ENCODE results near the gene ULK1.

ULK1 gene

DNA sequence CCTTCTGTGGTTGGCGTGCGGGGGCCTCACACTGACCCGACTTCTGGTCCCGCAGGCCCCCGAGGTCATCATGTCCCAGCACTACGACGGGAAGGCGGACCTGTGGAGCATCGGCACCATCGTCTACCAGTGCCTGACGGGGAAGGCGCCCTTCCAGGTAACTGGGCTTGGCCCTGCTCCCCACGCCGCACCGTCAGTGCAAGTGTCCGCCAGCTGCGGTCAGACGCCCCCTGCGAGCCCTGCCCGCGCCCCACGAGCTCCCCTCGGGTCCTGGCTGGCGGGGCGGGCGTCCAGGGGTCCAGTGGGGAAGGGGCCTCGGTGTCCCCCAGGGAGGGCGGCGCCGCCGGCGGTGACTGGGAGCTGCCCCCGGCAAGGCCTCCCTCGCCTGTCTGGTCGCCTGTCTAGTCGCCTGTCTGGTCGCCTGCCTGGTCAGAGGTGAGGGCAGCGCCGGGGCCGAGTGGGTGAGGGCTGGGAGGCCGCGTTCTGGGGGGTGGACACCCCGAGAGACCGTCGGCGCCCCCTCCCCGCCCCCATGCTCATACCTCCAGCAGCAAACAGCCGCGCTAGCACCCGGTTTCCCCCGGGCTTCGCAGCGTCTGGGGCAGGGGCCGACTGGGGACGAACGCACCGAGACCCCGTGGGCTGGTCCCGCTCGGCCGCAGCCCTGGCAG, 14.8 kb downstream of the ULK1 start:
- no peak for DNase-seq

DNA sequence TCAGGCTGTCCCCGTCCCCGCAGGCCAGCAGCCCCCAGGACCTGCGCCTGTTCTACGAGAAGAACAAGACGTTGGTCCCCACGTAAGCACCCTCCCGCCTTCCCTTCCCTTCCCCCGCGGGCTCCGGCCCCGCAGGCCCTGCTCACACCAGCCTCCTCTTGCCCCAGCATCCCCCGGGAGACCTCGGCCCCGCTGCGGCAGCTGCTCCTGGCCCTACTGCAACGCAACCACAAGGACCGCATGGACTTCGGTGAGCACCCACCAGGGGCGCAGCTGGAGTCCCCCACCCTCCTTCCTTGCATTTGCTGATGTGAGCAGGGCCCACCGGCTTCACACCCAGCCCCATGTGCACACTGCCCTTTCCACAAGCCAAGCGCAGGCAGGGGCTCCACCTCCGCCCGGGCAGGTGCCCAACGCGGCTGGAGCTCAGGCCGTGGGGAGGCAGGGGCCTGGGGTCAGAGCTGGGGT, 15.4 kb downstream of the ULK1 start:
- DNase-seq: no peak

DNA sequence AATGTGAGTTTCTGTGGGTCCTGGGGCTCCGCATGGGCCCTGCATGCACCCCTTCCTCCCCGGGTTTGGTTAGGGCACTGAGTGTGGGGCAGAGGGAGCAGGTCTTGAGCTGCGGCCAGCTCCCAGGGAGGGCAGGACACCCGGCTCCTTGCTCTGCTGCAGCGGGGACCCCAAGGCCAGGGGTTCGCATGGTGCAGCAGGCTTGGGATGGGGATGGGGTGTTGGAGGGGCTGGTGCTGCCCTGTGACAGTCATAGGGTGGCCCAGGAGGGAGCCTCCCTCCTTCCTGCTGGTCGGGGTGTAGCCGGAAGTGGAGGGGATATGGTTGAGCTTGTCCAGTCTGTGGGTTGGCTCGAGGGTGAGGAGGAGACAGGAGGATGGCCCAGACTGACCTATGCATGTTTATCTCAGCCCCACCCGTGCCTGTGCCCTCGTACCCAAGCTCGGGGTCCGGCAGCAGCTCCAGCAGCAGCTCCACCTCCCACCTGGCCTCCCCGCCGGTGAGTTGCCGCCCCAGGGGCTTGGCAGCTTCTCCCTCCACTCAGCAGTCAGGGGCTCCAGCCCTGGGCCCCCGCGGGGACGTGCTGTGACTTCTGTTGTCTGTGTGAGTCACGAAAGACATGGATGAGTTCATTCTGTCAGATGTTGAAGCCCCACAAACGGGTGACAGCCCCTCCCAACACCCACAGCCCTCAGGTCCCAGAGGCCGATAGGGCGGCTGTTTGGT, 16.0 kb downstream of the ULK1 start:
- DNase-seq: no peak

DNA sequence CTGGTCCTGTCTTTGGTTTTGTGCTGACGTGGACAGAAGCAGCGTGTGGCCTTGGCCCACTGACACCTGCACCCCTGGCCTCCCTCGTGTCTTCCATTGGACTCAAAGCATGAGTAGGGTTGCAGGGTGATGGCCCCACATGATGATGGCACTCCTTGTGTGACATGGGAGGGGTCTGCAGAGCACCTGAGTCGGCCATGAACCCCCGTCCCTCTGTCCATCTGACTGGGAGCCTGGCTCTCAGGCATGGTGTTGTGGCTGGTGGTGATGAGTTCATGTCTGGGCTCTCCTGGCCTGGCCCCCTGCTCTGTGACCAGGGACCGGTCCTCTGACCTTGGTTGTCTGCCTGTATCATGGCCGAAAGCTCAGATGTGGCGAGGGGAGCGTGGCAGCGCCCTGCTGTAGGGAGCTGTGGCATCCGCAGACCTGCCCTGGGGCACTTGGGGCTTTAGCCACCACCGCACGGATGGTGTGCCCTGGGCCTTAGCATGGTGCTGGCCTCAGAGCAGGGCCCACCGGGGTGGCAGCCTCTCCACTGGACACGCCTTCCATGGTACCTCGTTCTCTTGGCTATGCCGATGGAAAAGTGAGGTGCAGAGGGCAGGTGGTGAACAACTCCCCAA, 16.7 kb downstream of the ULK1 start:
- DNase-seq: no peak

DNA sequence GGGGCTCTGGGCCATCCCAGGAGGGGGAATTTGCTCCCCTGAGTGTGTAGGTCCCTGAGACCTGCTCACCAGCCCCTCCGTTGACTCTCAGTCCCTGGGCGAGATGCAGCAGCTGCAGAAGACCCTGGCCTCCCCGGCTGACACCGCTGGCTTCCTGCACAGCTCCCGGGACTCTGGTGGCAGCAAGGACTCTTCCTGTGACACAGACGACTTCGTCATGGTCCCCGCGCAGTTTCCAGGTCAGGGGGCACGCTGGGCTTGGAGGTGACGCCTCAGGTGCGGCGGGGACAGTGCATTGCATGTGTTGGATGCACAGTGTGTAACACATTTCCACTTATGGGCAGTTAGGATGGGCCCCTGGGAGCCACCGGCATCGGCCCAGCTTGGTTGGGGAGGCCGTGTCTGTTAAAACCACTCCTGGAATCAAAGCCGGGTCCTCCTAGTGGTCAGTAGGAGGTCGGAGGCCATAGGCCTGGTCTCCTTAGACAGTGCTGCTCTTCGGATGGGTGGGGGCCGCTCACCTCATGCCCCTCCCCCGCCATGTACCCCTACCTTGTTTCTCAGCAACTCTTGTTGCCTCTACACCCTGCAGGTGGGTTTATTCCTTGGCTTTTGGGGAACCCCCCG, 17.5 kb downstream of the ULK1 start:
- DNase-seq: no peak

DNA sequence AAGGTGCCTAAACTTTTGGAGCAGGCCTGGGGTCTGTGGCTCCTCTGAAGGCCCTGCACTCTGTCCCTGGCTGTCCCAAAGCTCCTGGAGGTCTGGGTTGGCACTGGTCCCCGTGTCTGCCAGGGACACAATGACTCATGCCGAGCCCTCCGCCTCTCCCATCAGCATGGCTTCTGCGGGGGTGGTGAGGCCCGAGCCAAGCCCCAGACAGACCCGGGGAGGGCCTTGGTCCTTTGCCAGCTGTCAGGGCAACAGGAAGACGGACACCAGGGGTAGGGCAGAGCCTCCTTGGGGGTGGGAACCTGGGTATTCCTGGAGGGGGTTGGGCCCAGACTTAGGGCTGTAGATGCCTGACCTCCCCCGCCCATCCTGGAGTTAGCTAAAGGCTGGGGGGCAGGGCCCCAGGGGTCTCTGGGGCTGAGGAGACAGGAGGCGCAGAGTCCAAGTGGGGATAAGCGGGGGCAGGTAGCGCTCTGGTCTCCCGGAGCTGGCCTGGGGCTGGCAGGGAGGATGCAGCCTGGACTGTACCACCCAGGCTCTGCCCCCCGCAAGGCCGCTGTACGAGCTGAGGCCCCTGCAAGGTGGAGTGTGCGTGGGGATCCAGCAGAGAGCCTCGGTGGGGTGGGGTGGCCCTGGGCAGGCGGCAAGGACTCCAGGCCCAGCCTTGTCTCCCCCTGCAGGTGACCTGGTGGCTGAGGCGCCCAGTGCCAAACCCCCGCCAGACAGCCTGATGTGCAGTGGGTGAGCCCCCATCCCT, 18.3 kb downstream of the ULK1 start:
- no peak for DNase-seq

DNA sequence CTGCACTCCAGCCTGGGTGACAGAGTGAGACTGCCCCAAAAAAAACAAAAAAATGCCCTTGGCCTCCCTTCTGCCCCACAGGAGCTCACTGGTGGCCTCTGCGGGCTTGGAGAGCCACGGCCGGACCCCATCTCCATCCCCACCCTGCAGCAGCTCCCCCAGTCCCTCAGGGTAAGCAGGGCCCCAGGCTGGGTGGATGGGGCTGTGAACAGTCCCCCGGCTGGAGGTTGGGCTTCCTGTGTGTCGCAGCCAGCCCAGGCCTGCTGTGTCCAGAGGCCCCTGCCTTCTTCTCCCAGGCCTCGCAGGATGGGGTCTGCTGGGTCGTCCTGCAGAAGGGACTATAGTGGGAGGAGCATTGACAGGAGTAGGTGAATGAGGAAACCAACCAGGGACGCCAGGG, 19.2 kb downstream of the ULK1 start:
- no peak for DNase-seq

DNA sequence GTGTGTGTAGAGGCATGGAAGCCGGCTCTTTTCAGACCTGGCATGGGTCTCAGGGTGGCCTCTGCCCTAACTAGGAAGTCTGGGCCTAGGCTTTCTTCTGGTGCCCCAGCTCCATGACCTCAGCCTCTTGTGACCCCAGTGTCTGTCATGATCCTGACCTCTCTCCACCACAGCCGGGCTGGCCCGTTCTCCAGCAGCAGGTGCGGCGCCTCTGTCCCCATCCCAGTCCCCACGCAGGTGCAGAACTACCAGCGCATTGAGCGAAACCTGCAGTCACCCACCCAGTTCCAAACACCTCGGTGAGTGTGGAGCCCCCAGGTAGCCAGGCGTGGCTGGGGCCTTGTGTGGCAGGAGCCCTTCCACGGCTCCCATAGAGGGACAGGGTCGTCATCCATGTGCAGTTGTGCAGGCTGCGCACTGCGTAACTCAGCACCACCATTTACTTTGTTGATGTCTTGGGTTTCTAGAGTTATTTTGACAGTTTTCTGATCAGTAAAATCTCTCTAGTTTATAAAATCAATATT, 19.8 kb downstream of the ULK1 start:
- DNase-seq: no peak

DNA sequence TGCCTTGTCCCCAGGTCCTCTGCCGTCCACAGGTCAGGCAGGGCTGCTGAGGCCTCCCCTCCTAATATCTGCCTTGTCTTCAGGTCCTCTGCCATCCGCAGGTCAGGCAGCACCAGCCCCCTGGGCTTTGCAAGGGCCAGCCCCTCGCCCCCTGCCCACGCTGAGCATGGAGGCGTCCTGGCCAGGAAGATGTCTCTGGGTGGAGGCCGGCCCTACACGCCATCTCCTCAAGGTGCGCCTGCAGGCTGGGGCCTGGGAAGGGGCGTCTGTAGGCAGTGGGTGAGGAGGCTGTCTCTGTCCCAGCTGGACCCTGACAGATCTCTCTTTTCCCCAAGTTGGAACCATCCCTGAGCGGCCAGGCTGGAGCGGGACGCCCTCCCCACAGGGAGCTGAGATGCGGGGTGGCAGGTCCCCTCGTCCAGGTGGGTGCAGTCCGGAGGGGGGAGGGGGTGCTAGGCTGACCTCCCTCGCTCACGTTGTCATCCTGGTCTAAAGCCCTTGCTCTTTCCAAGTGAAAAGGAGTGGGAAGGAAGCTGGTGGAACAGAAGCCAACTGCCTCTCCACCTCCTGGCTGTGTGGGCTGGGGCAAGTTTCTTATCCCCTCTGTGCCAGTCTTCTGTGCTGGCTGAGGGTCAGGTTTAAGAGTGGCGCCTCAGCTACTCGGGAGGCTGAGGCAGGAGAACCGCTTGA, 20.7 kb downstream of the ULK1 start:
- no peak for DNase-seq

DNA sequence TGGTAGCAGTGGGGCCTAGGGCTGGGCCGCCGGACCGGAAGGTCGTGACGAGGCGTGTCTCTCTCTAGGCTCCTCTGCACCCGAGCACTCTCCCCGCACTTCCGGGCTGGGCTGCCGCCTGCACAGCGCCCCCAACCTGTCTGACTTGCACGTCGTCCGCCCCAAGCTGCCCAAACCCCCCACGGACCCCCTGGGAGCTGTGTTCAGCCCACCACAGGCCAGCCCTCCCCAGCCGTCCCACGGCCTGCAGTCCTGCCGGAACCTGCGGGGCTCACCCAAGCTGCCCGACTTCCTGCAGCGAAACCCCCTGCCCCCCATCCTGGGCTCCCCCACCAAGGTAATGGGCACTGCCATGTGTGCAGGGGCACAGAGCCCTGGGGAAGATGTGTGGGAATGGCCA, 21.4 kb downstream of the ULK1 start:
- DNase-seq: no peak

DNA sequence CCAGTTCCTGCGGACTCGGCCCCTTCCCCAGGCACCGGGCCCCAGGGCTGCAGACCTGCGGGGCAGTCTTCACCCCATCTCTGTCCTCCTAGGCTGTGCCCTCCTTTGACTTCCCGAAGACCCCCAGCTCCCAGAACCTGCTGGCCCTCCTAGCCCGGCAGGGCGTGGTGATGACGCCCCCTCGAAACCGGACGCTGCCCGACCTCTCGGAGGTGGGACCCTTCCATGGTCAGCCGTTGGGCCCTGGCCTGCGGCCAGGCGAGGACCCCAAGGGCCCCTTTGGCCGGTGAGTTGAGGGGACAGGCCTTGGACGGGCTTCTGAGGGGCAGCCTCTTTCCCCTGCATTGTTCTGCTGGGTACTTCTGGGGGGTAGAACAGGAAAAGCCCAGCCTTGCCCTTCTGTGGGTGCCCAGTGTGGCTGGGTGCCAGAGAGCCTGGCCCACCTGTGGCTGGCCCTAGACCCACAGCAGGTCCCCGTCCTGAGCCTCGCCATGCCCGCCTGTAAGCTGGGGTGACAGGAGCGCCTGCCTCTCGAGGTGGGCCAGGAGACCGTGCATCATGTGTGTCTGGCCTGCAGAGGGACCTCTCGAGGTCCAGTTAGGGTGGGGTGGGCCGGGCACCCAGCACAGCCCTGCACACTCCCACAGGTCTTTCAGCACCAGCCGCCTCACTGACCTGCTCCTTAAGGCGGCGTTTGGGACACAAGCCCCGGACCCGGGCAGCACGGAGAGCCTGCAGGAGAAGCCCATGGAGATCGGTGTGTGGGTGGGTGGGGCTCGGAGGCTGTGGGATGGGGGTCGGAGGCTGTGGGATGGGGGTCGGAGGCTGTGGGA, 22.1 kb downstream of the ULK1 start:
- DNase-seq: no peak

DNA sequence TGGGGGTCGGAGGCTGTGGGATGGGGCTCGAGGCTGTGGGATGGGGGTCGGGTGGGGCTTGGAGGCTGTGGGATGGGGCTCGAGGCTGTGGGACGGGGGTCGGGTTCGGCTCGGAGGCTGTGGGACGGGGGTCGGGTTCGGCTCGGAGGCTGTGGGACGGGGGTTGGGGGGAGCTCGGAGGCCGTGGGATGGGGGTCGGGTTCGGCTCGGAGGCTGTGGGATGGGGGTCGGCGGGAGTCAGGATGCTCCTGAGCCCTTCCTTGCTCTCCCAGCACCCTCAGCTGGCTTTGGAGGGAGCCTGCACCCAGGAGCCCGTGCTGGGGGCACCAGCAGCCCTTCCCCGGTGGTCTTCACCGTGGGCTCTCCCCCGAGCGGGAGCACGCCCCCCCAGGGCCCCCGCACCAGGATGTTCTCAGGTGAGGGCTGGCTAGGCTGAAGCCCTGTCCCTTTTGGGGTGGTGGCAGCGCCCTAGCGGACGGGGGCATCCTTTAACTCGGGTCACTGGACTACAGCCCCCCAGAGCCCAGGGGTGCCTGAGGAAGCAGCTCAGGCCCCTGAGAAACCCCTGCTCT, 22.8 kb downstream of the ULK1 start:
- DNase-seq: no peak

DNA sequence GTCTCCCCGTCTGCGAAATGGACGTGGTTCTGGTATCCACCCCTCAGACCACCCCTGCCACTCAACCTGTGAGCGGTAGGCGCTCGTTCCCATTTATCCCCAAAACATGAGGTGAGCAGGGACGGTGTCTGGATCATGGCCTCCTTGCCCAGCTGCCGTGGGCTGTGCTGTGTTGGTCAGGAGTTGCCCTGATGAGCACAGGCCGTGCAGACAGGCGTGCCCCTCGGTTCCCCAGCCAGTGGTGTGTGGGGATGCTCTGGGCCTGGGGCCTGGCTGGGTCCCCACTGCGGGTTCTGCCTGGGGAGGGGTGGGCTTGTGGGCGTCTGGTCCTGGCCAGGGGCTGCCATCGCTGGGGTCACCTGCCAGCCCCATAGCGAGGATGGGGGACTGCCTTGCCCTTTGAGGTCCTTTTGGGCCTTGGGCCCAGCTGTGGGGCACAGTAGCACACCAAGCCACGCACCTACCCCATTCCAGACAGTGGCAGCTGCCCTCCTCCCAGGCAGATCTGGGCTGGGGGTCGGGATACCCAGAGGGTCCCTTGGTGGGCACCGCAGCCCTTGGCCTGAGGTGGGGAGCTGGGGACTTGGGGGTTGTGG, 23.4 kb downstream of the ULK1 start:
- no peak for DNase-seq

DNA sequence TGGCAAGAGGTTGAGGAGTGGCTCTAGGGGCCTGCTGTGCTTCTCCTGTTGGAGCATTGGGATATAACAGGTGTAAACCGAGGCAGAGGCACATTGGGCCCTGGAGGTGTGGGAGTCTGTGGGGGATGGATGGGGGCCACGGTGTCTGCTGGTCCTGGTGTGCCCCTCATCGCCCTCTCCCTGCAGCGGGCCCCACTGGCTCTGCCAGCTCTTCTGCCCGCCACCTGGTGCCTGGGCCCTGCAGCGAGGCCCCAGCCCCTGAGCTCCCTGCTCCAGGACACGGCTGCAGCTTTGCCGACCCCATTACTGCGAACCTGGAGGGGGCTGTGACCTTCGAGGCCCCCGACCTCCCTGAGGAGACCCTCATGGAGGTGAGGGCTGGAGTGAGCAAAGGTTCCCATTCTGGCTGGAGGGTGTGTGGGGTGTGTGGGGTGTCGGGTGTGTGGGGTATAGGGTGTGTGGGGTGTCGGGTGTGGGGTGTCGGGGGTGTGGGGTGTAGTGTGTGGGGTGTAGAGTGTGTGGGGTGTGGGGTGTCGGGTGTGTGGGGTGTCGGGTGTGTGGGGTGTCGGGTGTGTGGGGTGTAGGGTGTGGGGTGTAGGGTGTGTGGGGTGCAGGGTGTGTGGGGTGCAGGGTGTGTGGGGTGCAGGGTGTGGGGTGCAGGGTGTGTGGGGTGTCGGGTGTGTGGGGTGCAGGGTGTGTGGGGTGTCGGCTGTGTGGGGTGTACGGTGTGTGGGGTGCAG, 24.1 kb downstream of the ULK1 start:
- no peak for DNase-seq

DNA sequence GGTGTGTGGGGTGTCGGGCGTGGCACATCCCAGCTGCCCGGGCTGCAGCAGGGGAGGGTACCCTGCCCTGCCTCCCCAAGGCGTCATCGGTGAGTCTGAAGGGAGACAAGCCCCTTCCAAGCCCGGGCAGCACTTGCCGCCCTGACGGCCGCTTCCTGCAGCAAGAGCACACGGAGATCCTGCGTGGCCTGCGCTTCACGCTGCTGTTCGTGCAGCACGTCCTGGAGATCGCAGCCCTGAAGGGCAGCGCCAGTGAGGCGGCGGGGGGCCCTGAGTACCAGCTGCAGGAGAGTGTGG, 24.6 kb downstream of the ULK1 start:
- no peak for DNase-seq

DNA sequence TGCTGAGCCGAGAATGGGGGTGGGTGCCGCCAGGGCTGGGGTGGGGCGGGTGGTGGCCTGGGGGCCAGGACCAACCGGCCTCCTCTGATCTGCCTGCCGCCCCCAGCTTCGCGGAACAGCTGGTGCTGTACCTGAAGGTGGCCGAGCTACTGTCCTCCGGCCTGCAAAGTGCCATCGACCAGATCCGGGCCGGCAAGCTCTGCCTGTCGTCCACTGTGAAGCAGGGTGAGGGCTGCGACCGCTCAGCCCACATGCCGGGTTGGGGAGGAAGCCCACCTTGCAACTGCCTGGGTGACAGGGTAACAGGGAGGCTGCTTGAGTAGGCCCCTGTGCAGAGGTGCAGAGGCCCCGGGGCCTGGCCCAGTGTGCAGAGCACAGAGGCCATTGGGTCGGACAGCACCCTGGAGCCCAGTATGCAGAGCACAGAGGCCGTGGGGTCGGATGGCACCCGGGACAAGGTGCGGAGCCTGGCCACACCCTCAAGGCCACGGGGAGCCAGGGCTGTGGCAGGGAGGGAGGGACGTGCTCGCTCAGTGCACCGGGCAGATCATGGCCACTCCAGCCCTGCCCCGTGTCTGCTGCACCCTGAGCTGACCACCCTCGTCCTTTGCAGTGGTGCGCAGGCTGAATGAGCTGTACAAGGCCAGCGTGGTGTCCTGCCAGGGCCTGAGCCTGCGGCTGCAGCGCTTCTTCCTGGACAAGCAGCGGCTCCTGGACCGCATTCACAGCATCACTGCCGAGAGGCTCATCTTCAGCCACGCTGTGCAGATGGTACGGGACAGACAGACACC, 25.1 kb downstream of the ULK1 start:
- DNase-seq: no peak

DNA sequence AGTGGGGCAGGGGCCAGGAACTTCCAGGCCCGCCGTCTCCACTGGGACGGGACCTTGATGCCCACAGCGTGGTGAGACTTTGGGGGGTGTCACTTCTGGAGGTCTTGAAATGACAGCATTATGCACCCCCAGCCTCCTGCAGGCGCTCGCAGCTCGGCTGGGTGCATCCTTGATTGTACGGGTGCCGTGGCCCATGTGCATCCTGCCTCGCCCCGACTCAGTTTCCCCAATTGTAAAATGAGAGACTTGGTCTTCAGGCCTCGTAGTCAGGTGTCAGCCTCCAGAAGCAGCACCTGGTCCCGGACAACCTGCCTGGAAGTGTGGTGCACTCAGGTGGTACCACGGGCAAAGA, 25.7 kb downstream of the ULK1 start:
- no peak for DNase-seq

DNA sequence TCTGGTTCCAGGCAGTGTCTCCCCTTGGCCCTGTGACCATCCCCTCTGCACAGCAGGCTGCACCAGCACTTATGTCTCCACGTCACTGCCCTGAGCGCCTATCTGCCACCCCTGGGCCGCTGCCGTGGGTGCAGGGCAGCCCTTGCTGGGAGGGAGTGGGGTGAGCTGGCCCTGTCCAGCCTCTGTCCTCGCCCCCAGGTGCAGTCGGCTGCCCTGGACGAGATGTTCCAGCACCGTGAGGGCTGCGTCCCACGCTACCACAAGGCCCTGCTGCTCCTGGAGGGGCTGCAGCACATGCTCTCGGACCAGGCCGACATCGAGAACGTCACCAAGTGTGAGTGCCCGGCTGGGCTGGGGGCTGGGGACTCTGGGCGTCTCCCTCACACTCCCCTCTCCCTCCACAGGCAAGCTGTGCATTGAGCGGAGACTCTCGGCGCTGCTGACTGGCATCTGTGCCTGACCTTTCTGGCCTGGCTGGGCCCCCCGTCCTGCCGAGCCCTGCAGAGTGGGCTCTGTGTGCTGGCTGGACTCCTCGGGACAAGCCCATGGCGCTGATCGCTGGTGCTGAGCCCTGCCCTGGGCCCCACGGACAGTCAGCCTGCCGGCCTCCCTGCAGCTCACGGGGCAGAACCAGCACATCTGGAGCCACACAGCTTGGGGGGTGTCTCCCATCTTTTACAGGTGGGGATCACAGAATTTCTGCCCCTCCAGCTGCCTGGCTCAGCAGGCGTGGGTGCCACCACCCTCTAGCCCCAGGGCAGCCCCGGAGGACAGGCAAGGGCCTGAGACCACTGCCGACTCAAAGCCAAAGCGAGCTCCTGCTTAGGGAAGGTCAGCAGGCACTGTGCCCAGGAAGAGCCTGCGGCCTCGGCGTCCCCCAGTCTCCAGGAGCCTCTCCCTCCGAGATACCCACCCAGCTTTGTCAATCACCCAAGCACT, 26.7 kb downstream of the ULK1 start:
- no peak for DNase-seq
